ENCODE data around the gene CLN6.

GRCh38 chr15:68228143-68228970, 1.2 kb downstream of the CLN6 start:
- no peak for TF ChIP-seq POLR2A (IDR thresholded peaks at IDR 0.05)
- TF ChIP-seq, protein P1, sequence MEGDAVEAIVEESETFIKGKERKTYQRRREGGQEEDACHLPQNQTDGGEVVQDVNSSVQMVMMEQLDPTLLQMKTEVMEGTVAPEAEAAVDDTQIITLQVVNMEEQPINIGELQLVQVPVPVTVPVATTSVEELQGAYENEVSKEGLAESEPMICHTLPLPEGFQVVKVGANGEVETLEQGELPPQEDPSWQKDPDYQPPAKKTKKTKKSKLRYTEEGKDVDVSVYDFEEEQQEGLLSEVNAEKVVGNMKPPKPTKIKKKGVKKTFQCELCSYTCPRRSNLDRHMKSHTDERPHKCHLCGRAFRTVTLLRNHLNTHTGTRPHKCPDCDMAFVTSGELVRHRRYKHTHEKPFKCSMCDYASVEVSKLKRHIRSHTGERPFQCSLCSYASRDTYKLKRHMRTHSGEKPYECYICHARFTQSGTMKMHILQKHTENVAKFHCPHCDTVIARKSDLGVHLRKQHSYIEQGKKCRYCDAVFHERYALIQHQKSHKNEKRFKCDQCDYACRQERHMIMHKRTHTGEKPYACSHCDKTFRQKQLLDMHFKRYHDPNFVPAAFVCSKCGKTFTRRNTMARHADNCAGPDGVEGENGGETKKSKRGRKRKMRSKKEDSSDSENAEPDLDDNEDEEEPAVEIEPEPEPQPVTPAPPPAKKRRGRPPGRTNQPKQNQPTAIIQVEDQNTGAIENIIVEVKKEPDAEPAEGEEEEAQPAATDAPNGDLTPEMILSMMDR (IDR thresholded peaks at IDR 0.05) = no peak

All from esophagus squamous epithelium (tissue), 4 donors.